Peyer's patch (tissue), 4 donors: ENCODE measurements around the gene SAE1.

Experiments
- CTCF ChIP-seq, 6 experiments: fragments of 450-650 bp in 4 of 6; fragments of 200-600 bp in 2 of 6; sonication (generic) in 1 of 6; IDR thresholded peaks; one replicate each; pipeline ENCODE4 v1.5.1; 2017 to 2019; ENCODE audit warnings: antibody characterized with exemption in 6 of 6, mild to moderate bottlenecking in 3 of 6, moderate library complexity in 1 of 6
- POLR2A ChIP-seq, 2 donors: fragments of 450-650 bp; IDR thresholded peaks; one replicate each; pipeline ENCODE4 v1.5.1; 2017; ENCODE audit warnings: antibody characterized with exemption in 2 of 2, mild to moderate bottlenecking in 2 of 2, moderate library complexity in 2 of 2

GRCh38 chr19:47095476-47096099 is 35.0 kb upstream of the SAE1 start:
- TF ChIP-seq POLR2A (IDR thresholded peaks at IDR 0.05) (no peak), CTCF (IDR thresholded peaks at IDR 0.05) (no peak)
